Neural cell (in vitro differentiated cells): ENCODE measurements around the gene CYB5R3.

Experiments
- EP300 ChIP-seq: fragments of 450-650 bp; conservative IDR thresholded peaks from 2 replicates; pipeline ENCODE4 v1.6.1; 2014; ENCODE audit warnings: antibody characterized with exemption, mild to moderate bottlenecking, moderate library complexity; ENCODE audit not compliant: poor library complexity, severe bottlenecking
- EZH2 ChIP-seq: fragments of 200-600, 300-800 bp; shearing (Covaris generic), sonication (generic); IDR thresholded peaks from 2 replicates; pipeline ENCODE4 v1.6.1; 2014; ENCODE audit warnings: antibody characterized with exemption, low read length, borderline replicate concordance, mild to moderate bottlenecking; ENCODE audit not compliant: insufficient read depth, poor library complexity, severe bottlenecking
- MXI1 ChIP-seq: fragments of 450-650 bp; conservative IDR thresholded peaks from 2 replicates; pipeline ENCODE4 v1.6.1; 2014; ENCODE audit warnings: antibody characterized with exemption, mild to moderate bottlenecking; ENCODE audit not compliant: poor library complexity, severe bottlenecking
- POLR2AphosphoS5 ChIP-seq: IDR thresholded peaks from 2 replicates; pipeline ENCODE4 v1.6.1; 2012
- RAD21 ChIP-seq: fragments of 450-650 bp; conservative IDR thresholded peaks from 2 replicates; pipeline ENCODE4 v1.6.1; 2014; ENCODE audit warnings: antibody characterized with exemption, mild to moderate bottlenecking, moderate library complexity
- SMC3 ChIP-seq: fragments of 450-650 bp; conservative IDR thresholded peaks from 2 replicates; pipeline ENCODE4 v1.6.1; 2014; ENCODE audit warnings: antibody characterized with exemption, mild to moderate bottlenecking, moderate library complexity; ENCODE audit not compliant: poor library complexity
- TAF1 ChIP-seq: IDR thresholded peaks from 2 replicates; pipeline ENCODE4 v1.6.1; 2012; ENCODE audit warnings: low read depth
- TF ChIP-seq, protein P1 (sequence below): fragments of 450-650 bp; IDR thresholded peaks from 2 replicates; pipeline ENCODE4 v1.5.1; 2014; ENCODE audit warnings: antibody characterized with exemption, mild to moderate bottlenecking, moderate library complexity; ENCODE audit not compliant: poor library complexity, severe bottlenecking

GRCh38 chr22:42630211-42630610 lies 19.0 kb downstream of the CYB5R3 start:
- TF ChIP-seq, protein P1, sequence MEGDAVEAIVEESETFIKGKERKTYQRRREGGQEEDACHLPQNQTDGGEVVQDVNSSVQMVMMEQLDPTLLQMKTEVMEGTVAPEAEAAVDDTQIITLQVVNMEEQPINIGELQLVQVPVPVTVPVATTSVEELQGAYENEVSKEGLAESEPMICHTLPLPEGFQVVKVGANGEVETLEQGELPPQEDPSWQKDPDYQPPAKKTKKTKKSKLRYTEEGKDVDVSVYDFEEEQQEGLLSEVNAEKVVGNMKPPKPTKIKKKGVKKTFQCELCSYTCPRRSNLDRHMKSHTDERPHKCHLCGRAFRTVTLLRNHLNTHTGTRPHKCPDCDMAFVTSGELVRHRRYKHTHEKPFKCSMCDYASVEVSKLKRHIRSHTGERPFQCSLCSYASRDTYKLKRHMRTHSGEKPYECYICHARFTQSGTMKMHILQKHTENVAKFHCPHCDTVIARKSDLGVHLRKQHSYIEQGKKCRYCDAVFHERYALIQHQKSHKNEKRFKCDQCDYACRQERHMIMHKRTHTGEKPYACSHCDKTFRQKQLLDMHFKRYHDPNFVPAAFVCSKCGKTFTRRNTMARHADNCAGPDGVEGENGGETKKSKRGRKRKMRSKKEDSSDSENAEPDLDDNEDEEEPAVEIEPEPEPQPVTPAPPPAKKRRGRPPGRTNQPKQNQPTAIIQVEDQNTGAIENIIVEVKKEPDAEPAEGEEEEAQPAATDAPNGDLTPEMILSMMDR: no peak
- TF ChIP-seq EP300 (no peak), EZH2 (no peak), SMC3 (no peak), POLR2AphosphoS5 (no peak), TAF1 (no peak), RAD21 (no peak), MXI1 (no peak)
